Cardiac fibroblast (primary cell): ENCODE data around the gene SRPRA.
"Not testable (repeated sequence)": the region's sequence is repeated elsewhere in the genome, so short reads cannot be mapped to it uniquely, and the experiment has no call there.

ENCODE experiments used
- DNase-seq, 2 donors: peaks; one replicate each; pipeline versions ENCODE4 v3.0.0 to v3.0.0-alpha.2; 2010; ENCODE audit warnings: low read depth in 2 of 2
- H3K4me3 ChIP-seq, 2 donors: replicated peaks in 1 of 2; 1 replicate in 1 of 2; 2 replicates in 1 of 2; pipeline ENCODE4 v1.5.1; 2011; ENCODE audit warnings: low read depth in 2 of 2, low read length in 2 of 2, mild to moderate bottlenecking in 2 of 2, moderate library complexity in 1 of 2
- TF ChIP-seq, protein P1 (sequence below): IDR thresholded peaks from one replicate; pipeline ENCODE4 v1.5.1; 2011; ENCODE audit warnings: low read depth, mild to moderate bottlenecking, low read length, inconsistent platforms

SRPRA gene

DNA sequence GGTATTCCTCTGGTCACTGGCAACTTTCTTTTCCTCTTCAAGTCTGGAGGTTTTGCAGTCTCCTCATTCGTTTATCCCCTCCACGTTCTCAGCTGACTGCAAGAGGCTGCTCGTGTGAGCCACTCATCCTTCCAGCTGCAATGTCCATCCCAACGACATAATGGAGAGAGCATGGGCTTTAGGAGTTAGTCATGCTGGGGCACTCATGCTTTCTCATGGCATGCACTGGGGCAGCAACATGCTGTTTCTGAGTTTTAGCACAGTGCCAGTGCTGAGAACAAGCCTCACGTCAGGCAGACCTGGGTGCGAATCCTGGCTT, 42.3 kb upstream of the SRPRA start:
- DNase-seq: no peak
- TF ChIP-seq, protein P1, sequence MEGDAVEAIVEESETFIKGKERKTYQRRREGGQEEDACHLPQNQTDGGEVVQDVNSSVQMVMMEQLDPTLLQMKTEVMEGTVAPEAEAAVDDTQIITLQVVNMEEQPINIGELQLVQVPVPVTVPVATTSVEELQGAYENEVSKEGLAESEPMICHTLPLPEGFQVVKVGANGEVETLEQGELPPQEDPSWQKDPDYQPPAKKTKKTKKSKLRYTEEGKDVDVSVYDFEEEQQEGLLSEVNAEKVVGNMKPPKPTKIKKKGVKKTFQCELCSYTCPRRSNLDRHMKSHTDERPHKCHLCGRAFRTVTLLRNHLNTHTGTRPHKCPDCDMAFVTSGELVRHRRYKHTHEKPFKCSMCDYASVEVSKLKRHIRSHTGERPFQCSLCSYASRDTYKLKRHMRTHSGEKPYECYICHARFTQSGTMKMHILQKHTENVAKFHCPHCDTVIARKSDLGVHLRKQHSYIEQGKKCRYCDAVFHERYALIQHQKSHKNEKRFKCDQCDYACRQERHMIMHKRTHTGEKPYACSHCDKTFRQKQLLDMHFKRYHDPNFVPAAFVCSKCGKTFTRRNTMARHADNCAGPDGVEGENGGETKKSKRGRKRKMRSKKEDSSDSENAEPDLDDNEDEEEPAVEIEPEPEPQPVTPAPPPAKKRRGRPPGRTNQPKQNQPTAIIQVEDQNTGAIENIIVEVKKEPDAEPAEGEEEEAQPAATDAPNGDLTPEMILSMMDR: no peak
- no peak overlapping the region for H3K4me3 ChIP-seq

DNA sequence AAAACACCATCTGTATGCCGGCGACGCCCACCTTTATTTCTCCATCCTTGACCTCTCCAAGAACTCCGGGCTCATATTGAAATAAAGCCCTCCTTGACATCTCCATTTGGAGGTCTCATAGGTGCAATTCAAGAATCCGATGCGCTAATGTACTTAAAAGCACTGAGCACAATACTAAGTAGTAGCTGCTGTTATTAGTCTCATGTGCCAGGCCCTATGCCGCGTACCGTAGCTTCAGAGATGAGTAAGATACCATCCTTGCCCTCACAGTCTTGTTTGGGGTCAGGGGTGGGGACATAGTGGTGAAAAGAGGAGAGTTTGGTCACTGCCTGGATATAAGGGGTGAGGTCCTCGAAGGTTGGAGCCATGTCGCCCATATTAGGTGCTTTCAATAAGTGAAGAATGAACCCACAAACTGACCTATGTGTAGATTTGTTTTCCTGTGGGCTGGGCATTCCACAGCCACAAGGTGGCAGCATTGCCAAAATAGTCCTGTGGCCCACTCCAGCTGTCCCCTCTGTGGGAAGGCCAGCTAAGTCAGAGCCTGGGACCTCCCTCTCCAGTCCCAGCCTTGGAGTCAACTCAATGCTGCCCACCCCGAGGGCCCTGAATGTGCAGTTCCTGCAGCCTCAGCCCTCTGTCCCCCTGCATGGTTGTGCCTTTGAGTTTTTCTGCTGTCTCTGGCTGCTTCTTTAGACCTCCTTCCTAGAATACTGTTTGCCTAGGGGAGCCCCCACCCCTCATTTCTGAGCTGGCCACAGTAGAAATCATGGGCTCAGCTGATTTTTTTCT, 41.7 kb upstream of the SRPRA start:
- DNase-seq: peak; percentile 80 to 85
- TF ChIP-seq, protein P1: peak; percentile 91
- no peak overlapping the region for H3K4me3 ChIP-seq

DNA sequence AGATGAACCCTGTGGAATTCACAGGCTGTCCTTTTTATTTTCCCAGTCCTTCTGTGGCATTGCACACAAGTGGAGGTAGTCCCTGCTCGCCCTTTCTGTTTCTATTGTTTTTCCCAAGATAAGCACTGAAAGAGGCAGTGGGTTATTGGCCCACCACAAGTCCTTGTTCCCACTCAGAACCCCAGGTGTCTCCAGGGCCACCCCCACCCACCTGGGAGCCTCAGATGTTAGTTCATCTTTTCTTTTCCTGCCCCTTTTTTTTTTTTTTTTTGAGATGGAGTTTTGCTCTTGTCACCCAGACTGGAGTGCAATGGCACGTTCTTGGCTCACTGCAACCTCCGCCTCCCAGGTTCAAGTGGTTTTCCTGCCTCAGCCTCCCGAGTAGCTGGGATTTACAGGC, 40.1 kb upstream of the SRPRA start:
- not testable (repeated sequence) for H3K4me3 ChIP-seq, DNase-seq

DNA sequence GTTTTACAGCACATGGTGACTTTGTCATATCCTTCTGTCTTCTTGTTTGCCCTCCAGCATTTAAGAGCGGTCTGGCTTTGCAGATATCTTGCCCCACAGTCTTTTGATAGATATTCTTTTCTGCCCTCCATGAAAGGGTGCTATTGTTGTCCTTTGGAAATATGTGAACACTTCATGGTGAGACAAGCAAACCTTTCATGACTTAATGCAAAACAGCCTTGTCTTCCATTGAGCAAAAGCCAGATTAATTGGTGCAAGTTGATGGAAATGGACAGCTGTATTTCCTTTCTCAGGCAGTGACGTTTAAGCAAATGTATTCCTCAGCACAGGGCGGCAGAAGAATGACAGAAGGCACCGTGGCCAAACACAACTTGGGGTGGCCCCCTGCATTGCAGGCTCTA, 39.6 kb upstream of the SRPRA start:
- TF ChIP-seq, protein P1: no peak
- no peak for DNase-seq
- no peak overlapping the region for H3K4me3 ChIP-seq

DNA sequence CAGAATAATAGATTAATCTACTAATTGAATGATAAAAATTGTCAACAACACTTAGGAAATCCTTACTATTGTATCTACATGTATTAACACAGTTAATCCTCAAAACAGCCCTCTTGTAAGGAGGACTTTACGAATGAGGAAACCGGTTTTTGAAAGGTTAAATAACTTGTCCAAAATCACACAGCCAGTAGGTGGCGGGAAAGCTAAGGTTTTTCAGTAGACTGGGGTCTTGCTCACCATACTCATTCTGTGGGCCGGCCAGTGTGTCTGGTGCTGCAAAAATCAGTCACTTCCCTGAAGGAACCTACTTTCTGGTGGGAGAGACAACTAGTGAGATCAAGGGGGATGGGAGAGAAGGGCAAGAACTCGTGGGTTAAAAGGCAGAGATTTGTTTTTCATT, 39.0 kb upstream of the SRPRA start:
- H3K4me3 ChIP-seq: no peak overlapping the region
- TF ChIP-seq, protein P1: peak; percentile 46
- DNase-seq: peak; percentile 59 to 76

DNA sequence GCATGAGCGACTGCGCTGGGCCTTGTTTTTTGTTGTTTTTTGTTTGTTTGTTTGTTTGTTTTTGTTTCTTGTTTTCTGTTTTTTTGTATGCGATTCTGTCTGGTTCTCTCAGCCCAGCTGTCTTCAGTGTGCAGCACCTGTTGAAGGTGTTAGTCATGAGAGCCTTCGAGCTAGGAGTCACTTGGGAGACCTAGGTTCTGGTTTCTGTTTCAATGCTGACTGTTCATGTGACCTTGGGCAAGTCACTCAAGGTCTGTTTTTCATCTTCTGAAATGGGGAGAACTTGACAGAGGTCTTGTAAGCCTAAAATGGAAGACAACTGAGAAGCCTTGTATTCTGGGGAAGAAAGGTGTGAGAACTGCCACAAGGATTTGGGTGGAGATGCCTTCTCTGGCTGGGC, 37.0 kb upstream of the SRPRA start:
- TF ChIP-seq, protein P1: no peak
- no peak overlapping the region for H3K4me3 ChIP-seq
- no peak for DNase-seq

DNA sequence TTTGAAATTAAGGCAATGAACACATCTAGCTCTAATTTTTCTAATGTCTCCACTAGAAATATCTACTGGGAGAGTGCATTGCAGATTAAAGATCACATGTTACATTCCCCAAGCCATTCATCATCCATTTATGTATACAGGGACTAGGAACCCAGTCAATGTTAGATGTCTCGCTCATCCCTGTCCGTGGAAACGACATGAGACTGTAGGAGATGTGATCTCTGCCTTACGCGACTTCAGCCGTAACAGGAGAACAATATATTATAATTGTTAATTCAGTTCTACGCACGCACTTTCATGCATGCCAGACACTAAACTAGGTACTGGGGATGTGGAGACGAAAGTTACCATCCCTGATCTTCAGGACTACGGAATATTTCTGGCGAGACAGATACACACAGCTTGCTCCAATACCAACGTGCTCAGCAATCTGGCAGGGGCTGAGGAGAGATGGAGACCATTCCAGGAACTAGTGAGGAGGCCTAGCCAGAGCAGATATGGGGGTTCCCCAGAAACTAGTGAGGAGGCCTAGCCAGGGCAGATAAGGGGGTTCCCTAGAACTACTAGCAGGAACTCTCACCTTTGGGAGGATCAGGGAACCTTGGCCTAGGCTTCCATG, 35.9 kb upstream of the SRPRA start:
- peak overlapping the region; percentile 73 to 74 for H3K4me3 ChIP-seq
- TF ChIP-seq, protein P1: no peak
- no peak for DNase-seq
